Large intestine (tissue), 3 donors: Measurements from ENCODE around the gene CNTNAP2. TPM values are rescaled to one million over a fixed set of nuclear protein-coding genes. Genes with fewer than 3 reads are reported as not detected.

ENCODE experiments used
- DNase-seq, 2 donors: peaks; one replicate each; pipeline versions ENCODE4 v3.0.0 to v3.0.0-alpha.2; 2013
- H3K27ac ChIP-seq: one replicate; pipeline ENCODE4 v1.5.1; 2013; ENCODE audit warnings: low read length
- H3K27me3 ChIP-seq: 2 replicates; pipeline ENCODE4 v1.6.1; 2013; ENCODE audit warnings: low read length; ENCODE audit not compliant: control insufficient read depth, insufficient read depth
- H3K36me3 ChIP-seq: 2 replicates; pipeline ENCODE4 v1.6.1; 2013; ENCODE audit warnings: low read length; ENCODE audit not compliant: control insufficient read depth, insufficient read depth
- H3K4me1 ChIP-seq: one replicate; pipeline ENCODE4 v1.6.1; 2013; ENCODE audit warnings: low read length; ENCODE audit not compliant: control insufficient read depth, insufficient read depth
- H3K4me3 ChIP-seq: one replicate; pipeline ENCODE4 v1.5.1; 2013; ENCODE audit warnings: low read length
- H3K9me3 ChIP-seq: one replicate; pipeline ENCODE4 v1.6.1; 2013; ENCODE audit warnings: mild to moderate bottlenecking, low read depth, low read length, moderate library complexity; ENCODE audit not compliant: control insufficient read depth
- WGBS: methylation state at CpG from one replicate; pipeline ENCODE4 v1.1.5; 2013; ENCODE audit warnings: low lambda C conversion rate; ENCODE audit not compliant: insufficient coverage; 5-methylcytosine and 5-hydroxymethylcytosine counted together
- polyA plus RNA-seq: library from polyadenylated mRNA; unstranded; fragments of 120-200 nt; gene quantifications from one replicate; pipeline ENCODE4 v1.2.1, GENCODE V29; 2013

The CNTNAP2 gene
- polyA plus RNA-seq, 1 donor: 12.9 TPM

DNA sequence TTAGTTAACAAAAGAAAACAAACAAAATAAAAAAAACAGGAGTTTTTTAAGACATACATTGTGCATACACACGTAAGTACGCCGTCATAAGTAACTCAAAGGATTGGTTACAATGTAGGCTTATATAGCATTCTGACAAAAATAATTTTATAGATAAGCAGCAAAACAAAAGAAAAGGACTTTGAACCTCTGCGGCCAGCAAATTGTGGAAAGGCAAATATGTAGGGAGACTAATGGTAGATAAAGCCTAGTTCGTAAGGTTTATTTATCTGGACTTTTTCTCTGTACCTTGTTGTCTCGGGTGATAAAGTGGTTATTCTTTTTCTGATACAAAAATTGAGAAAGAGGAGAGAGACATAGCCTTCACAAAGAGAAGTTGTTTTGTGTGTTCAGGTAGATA lies 891.9 kb downstream of the CNTNAP2 start:
- Histone ChIP-seq H3K9me3 (no peaks in the 10 kb centered on the region), H3K4me1 (no peaks in the 10 kb centered on the region), H3K27me3 (no peaks in the 10 kb centered on the region), H3K4me3 (no peak overlapping the region), H3K27ac (no peak overlapping the region), H3K36me3 (no peaks in the 10 kb centered on the region)
- DNase-seq: peak; percentile 2 to 51
- 29% methylated on average over 3 of the region's 6 CpGs for WGBS

DNA sequence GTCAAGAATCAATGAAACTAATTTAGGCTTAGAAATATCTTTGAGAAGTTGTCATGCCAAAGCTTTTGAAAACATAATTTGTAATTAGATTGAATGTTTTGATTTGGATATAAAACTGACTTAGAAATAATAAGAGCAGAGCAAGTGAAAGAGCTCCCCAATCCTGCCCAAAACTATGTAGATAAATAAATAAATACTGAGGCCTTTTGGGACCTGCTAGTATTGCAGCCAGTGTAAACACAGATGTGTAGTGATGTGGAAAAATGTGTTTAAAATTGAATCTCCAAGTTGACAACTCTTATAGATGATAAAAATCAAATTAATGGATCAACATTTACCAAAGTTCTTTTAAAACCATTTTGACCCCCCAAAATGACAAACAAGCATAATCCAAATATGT lies 896.1 kb downstream of the CNTNAP2 start:
- H3K27ac ChIP-seq: no peak overlapping the region
- H3K4me1 ChIP-seq: no peaks in the 10 kb centered on the region
- no peak for DNase-seq
- no peaks in the 10 kb centered on the region for H3K27me3 ChIP-seq
- H3K4me3 ChIP-seq: no peak overlapping the region
- no peaks in the 10 kb centered on the region for H3K36me3 ChIP-seq
- H3K9me3 ChIP-seq: no peaks in the 10 kb centered on the region

DNA sequence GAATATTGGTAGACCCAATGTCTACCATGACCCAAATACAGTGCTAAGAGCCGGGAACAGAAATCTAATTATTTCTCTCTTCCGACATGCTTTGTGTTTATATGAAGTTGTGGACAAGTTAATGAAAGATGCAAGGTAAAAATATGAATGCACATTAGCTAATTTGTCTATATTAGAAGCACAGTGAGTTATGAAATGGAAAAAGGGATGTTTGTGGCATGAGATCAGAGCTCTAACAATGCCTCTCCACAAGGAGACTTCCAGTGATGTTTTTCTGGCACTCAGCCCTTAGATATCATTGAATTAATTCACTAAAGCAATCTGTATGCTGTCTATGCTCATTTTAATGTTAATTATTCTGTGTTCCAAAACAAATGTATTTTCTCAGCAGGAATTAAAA lies 897.2 kb downstream of the CNTNAP2 start:
- no CpG with 5 or more reads among the region's 2 CpGs for WGBS
- Histone ChIP-seq H3K4me3 (no peak overlapping the region), H3K9me3 (no peaks in the 10 kb centered on the region), H3K27me3 (no peaks in the 10 kb centered on the region), H3K4me1 (no peaks in the 10 kb centered on the region), H3K27ac (no peak overlapping the region), H3K36me3 (no peaks in the 10 kb centered on the region)
- no peak for DNase-seq

DNA sequence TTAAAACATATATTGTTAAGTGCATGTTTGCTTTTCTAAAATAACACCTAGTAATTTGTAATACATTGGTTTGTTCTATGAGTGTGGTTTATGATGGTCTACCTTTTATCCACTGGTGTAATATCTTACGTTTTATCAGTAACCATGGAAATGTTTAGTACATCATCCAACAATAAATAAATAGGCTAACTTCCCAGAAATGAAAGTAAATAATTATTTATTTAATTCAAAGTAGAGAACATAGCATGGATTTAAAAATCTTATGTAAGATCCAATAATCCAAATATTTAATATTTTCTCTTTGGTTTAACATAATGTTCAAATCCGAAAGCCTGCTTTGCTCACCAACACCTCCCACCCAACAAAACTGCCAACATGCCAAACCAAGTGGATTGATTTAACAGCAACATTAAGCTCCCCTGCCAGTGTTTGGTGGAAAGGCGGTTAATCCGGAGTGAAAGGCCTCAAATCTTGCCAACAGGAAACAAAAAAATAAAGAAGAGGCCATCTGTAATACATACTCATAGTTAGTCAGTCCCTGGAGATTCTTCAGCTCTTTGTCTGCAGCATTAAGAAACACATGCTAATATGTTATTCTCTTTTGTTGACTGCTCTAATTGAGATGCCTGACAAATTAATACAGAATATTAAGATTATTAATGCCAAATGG lies 897.8 kb downstream of the CNTNAP2 start:
- no peaks in the 10 kb centered on the region for H3K4me1 ChIP-seq
- no peak for DNase-seq
- no peak overlapping the region for H3K4me3 ChIP-seq
- H3K27me3 ChIP-seq: no peaks in the 10 kb centered on the region
- no peaks in the 10 kb centered on the region for H3K9me3 ChIP-seq
- no peaks in the 10 kb centered on the region for H3K36me3 ChIP-seq
- H3K27ac ChIP-seq: no peak overlapping the region
- 93% methylated on average over 2 of the region's 4 CpGs for WGBS

DNA sequence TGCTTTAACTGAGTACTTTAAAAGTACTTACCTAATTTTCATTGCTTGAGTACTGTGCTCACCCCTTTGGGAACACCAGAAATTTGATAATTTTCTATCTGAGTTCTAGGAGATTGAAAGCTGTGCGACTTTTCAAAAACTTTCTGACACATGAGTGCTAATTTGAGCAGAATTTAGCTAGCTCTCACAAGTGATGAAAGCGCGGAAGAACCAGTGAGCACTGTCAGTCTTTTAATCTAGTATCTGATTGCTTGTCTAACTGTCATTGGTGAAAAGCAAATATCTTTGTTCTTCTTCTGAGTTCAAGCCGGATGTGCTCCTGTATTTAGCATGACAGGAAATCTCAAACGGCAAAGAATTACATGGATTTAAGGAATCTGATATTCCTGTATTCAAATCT lies 899.4 kb downstream of the CNTNAP2 start:
- Histone ChIP-seq H3K4me3 (no peak overlapping the region), H3K27ac (no peak overlapping the region), H3K4me1 (no peaks in the 10 kb centered on the region), H3K9me3 (no peaks in the 10 kb centered on the region), H3K27me3 (no peaks in the 10 kb centered on the region), H3K36me3 (no peaks in the 10 kb centered on the region)
- DNase-seq: no peak
- WGBS: 67% methylated on average over 1 of the region's 5 CpGs

DNA sequence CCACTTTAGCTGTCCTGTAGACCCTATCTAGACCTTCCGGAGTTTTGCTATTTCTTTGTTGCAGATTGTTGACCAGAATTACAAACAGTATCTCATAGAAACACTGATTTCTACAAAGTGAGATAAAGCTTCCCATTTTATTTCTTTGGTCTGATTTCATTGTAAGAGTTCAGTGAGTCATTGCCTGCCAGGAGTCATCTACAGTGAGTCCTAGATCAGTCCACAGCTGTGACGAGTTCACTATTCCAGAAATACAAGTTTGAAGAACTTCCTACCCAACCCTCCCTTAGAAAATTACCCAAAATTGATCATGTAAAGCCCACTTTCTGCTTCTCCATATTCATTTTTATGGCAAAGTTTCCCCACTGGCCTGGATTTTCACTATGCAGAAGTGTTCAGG lies 905.5 kb downstream of the CNTNAP2 start:
- Histone ChIP-seq H3K9me3 (no peaks in the 10 kb centered on the region), H3K27me3 (no peaks in the 10 kb centered on the region), H3K4me1 (no peaks in the 10 kb centered on the region), H3K4me3 (no peak overlapping the region), H3K27ac (no peak overlapping the region), H3K36me3 (no peaks in the 10 kb centered on the region)
- DNase-seq: no peak
- no CpG with 5 or more reads among the region's 2 CpGs for WGBS

DNA sequence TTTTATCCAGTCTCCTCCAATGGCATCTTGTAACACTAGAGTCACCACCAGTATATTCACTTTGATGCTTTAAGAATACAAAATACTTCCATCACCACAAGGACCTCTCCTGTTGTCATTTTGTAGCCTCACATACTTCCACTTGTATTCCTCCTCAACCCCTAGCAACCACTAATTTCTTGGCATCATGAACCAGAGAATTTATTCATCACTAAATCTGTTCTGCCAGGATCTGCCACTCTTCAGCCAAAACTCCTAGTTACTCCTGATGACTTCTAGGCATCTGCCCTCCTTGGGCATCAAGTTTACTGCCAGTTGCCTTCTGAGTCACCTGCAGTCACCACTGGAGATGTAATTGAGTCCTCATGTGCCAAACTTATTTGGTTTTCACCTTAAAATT lies 906.8 kb downstream of the CNTNAP2 start:
- no peak for DNase-seq
- no peaks in the 10 kb centered on the region for H3K9me3 ChIP-seq
- no peaks in the 10 kb centered on the region for H3K36me3 ChIP-seq

DNA sequence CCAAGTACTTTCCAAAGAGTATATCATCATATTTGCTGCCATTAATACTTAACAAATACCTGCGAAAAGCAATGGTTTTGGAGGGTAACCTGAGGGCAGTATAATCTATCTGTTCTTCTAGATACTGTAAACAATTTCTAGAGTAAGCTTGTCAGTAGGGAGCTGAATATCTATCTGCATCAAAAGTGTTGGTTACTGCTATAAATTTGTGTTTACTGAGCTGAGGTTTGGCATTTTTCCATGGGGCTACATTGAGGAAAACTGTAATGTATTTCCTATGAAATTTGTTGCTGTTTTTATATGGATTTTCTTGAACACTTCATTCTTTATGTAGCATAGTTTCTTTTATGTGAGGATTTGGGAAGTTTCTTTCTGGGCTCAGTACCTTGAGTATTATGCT lies 913.4 kb downstream of the CNTNAP2 start:
- Histone ChIP-seq H3K27ac (no peak overlapping the region), H3K9me3 (no peaks in the 10 kb centered on the region), H3K4me1 (no peaks in the 10 kb centered on the region), H3K4me3 (no peak overlapping the region), H3K27me3 (no peaks in the 10 kb centered on the region), H3K36me3 (no peaks in the 10 kb centered on the region)
- DNase-seq: no peak
- no CpG with 5 or more reads among the region's 1 CpG for WGBS

More for the DNA sequence above, 906.8 kb downstream of the CNTNAP2 start:
- no peak overlapping the region for H3K4me3 ChIP-seq
- H3K4me1 ChIP-seq: no peaks in the 10 kb centered on the region
- no peak overlapping the region for H3K27ac ChIP-seq
- no peaks in the 10 kb centered on the region for H3K27me3 ChIP-seq

DNA sequence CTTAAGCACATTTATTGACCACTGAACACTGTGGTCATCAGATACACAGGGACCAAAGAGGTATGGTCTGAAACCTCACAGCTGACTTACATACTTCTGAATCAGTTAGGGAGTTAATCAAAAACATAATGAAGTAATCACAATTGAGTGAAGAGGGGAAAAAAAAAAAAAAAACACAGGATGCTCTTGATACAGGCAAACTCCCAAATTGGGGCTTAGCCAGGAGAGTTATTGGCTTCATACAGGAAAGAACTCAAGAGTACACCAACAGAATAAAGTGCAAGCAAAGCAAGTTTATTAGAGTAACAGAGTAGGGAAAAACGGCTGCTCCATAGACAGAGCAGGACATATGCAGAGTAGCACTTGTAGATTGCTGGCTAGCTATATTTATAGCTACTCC lies 917.0 kb downstream of the CNTNAP2 start:
- Histone ChIP-seq H3K9me3 (no peaks in the 10 kb centered on the region), H3K27ac (no peak overlapping the region), H3K36me3 (no peaks in the 10 kb centered on the region), H3K27me3 (no peaks in the 10 kb centered on the region), H3K4me1 (no peaks in the 10 kb centered on the region), H3K4me3 (no peak overlapping the region)
- WGBS: 80% methylated on average over 1 of the region's 1 CpG
- DNase-seq: no peak

DNA sequence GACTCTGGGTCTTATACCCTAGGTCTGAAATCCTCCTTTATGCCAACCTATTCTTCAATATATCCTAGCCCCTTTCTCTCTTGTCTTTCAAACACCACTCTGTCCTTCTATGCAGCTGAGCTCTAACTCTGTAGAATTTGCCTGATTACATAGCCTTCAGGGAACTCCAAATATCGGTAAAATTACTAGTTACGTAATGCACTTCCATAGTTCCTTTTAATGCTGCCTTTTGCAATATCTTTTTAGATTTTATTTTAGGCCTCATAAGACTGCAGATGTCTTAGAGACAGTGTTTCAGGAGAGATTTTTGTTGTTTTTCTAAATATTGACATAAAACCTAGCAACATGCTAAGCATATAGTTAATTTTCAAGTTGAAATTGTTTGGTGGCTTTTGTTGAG lies 924.8 kb downstream of the CNTNAP2 start:
- no peak for DNase-seq
- no peak overlapping the region for H3K4me3 ChIP-seq
- H3K36me3 ChIP-seq: no peaks in the 10 kb centered on the region
- no peaks in the 10 kb centered on the region for H3K9me3 ChIP-seq
- no peak overlapping the region for H3K27ac ChIP-seq
- no peaks in the 10 kb centered on the region for H3K27me3 ChIP-seq
- WGBS: 100% methylated on average over 2 of the region's 2 CpGs
- H3K4me1 ChIP-seq: no peaks in the 10 kb centered on the region

DNA sequence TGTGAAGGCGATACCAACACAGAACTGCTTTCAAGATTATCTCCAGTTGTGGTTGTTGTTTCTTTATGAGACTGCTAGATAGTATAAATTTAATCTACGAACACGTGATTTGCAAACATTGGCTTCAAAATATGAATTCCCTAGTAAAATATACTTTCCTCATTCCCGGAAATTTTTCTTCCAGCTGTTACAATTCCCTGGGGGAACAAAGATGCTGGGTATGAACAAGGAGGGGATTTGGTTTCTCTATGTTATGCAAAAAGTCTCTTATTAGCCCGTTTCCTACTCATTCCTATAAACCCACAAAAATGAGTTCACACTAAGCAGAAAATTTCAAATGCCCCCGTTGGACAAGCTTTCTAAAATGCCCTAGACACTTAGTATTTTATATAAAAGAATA lies 928.3 kb downstream of the CNTNAP2 start:
- Histone ChIP-seq H3K4me1 (no peaks in the 10 kb centered on the region), H3K36me3 (no peaks in the 10 kb centered on the region), H3K4me3 (no peak overlapping the region), H3K9me3 (no peaks in the 10 kb centered on the region), H3K27ac (no peak overlapping the region), H3K27me3 (no peaks in the 10 kb centered on the region)
- 100% methylated on average over 1 of the region's 6 CpGs for WGBS
- DNase-seq: no peak
